ENCODE measurements around the gene MCCD1. TPM values are rescaled to one million over a fixed set of nuclear protein-coding genes. Genes with fewer than 3 reads are reported as not detected.

The MCCD1 gene
- total RNA-seq, 4 donors from 2014 or later = not detected

- TF ChIP-seq CTCF (IDR thresholded peaks at IDR 0.05; ENCODE audit: low read depth) = no peak
Measured at GRCh38 chr6:31530659-31531058, 1.9 kb downstream of the MCCD1 start.

- no peak for TF ChIP-seq CTCF (IDR thresholded peaks at IDR 0.05; ENCODE audit: low read depth)
Measured at GRCh38 chr6:31531162-31531561, 2.4 kb downstream of the MCCD1 start.

- no peak for TF ChIP-seq CTCF (IDR thresholded peaks at IDR 0.05; ENCODE audit: low read depth)
Measured at GRCh38 chr6:31531771-31532643, 3.2 kb downstream of the MCCD1 start.

- TF ChIP-seq CTCF (IDR thresholded peaks at IDR 0.05; ENCODE audit: low read depth) = no peak
Measured at GRCh38 chr6:31532644-31533454, 4.1 kb downstream of the MCCD1 start.

- no peak for TF ChIP-seq CTCF (IDR thresholded peaks at IDR 0.05; ENCODE audit: low read depth)
Measured at GRCh38 chr6:31533455-31533841, 4.7 kb downstream of the MCCD1 start.

- TF ChIP-seq CTCF (IDR thresholded peaks at IDR 0.05; ENCODE audit: low read depth) = no peak
Measured at GRCh38 chr6:31534011-31534410, 5.2 kb downstream of the MCCD1 start.

- TF ChIP-seq CTCF (IDR thresholded peaks at IDR 0.05; ENCODE audit: low read depth) = no peak
Measured at GRCh38 chr6:31534521-31535040, 5.8 kb downstream of the MCCD1 start.
